Breast epithelium (tissue), 3 donors: ENCODE measurements around the gene ERC1.

Experiments
- CTCF ChIP-seq, 3 donors: fragments of 450-650 bp; IDR thresholded peaks; one replicate each; pipeline ENCODE4 v1.5.1; 2016 to 2017; ENCODE audit warnings: antibody characterized with exemption in 3 of 3, mild to moderate bottlenecking in 3 of 3, moderate library complexity in 3 of 3
- POLR2A ChIP-seq: fragments of 450-650 bp; IDR thresholded peaks from one replicate; pipeline ENCODE4 v1.6.1; 2016; ENCODE audit warnings: antibody characterized with exemption, mild to moderate bottlenecking, moderate library complexity

GRCh38 chr12:1117371-1117770, 126.3 kb downstream of the ERC1 start:
- TF ChIP-seq POLR2A, result no peak
- no peak for TF ChIP-seq CTCF (IDR thresholded peaks at IDR 0.05)
